GM18867 (cell line): Measurements from ENCODE around the gene CD72.
"Not testable (repeated sequence)": the region's sequence is repeated elsewhere in the genome, so short reads cannot be mapped to it uniquely, and the experiment has no call there.

Experiments used
- ATAC-seq: cut with Tn5 transposase; IDR thresholded peaks from one replicate; pipeline ENCODE4 v1.9.1; 2021; ENCODE audit warnings: mild to moderate bottlenecking, moderate library complexity; ENCODE audit not compliant: unreplicated experiment

The CD72 gene

GRCh38 chr9:35650341-35651158 is 32.3 kb upstream of the CD72 start, which contains the start of gene SIT1:
Gene SIT1 (minus strand): TSS chr9:35650931. CDS start chr9:35650853, 78 bp downstream.
- ATAC-seq = no peak

DNA sequence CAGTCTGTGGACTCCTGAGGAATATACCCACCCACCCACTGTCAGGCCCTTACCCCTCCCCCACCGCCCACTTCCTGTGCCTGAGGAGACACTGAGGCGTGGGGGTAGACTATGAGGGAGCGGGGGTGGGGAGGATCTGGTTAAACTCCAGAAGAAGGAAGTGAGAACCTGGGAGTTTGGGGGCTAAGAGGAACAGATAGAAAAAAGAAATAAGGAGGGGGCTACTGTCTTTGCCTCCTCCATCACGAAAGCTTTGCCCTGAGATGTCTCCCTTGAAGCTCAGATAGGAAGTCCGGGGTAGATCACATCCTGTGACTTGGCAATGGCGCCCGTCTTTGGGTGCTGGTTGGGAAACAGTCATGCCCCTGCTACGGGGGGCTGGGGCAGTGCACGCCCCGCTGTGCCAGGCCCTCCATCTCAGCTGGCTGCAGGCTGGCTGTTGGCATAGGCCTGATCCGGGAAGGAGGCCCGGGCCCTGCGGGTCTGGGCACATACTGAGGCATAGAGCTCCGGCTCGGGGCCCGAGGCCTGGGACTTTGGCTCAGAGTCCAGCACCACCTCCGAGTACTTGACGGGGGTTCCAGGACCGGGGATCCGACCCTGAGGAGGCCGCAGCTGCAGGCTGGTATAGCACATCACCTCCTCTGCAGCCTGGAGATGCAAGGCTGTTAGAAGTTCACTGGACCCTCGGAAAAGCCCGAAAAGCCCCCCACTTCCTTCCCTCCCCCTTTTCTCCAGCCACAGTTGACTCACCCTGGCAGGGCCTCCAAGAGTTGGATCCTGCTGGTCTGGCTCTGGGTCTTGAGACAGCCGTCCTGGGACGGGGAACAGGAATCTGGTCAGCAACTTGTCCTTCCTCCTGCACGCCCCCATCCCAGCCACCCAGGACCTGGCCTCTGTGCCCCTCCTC is 31.5 kb upstream of the CD72 start:
- no peak for ATAC-seq

DNA sequence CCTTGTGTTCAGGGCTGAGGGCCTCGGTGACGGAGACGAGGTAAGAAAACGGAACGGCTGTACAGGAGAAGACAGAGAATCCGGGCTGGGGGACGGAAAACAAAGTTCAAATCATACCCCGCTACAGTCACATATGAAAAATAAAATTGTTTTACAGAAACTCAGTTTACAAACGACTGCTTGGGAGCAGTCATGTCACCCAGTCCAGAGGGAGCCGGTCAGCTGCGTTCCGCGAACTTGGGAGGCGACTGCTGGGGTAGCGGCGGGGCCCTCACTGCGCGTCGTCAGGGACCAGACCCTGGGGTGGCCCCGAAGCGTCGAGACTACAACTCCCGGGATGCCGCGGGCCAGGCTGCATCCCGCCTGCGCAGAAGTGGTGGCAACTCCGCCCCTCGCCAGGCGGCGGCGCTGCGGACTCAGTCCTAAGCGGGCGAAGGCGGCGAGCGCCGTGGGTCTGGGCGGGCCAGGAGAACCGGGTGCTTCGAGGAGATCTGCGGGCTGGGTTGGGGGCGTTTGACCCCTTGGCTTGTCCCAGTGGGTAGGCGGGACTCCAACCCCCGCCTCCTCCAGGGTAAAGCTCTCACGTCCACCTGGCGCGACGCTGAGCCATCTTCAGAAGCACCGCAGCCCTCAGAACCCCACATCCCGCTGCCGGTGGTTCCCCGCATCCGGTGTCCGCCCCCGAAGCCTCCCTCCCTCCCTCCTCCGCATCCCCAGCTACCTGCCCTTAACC is 28.5 kb upstream of the CD72 start:
- ATAC-seq = peak; percentile 87

GRCh38 chr9:35646153-35646532 is 27.9 kb upstream of the CD72 start:
- no peak for ATAC-seq

- ATAC-seq = not testable (repeated sequence)
Observed at GRCh38 chr9:35645736-35646135, 27.5 kb upstream of the CD72 start.

GRCh38 chr9:35643046-35643445 is 24.8 kb upstream of the CD72 start:
- no peak for ATAC-seq

GRCh38 chr9:35641478-35641877 is 23.3 kb upstream of the CD72 start:
- not testable (repeated sequence) for ATAC-seq

GRCh38 chr9:35640431-35640830 is 22.2 kb upstream of the CD72 start:
- not testable (repeated sequence) for ATAC-seq

DNA sequence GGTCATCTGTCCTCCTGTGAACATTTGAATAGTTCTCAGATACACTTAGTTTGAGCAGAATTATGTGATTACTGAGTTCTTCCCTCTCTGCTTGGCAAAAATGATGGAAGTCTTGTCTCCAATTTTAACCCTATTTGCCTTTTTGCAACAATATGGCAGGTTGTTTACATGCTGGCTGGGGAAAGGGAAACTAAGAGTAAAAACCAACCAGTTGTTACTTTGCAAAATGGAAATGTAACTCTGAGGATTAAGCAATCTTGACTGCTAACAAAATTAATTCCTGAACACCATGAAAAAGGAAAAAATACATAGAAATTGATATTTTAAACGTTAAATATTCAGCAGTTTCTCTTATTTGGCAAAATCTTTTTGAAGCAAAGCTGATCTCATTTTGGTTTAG is 21.4 kb upstream of the CD72 start:
- ATAC-seq = no peak

DNA sequence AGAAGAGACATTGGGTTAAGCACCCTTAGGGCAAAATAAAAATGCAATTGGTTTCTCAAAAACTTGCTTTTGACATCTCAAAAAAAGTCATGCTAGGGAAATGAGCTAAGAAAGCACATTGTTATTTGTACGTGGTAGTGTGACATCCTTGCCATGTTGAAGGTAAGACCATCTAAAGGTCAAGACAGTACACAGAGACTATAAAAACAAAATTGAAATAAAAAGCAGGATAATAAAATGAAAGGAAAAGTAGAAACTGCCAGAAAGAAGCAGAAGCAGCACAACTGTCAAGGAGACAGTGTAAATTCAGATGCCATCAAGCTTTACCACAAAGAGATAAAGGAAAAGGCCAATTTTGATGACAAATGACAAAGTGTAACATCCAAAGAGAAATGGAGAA is 21.0 kb upstream of the CD72 start:
- not testable (repeated sequence) for ATAC-seq

- ATAC-seq = not testable (repeated sequence)
Observed at GRCh38 chr9:35638751-35639150, 20.5 kb upstream of the CD72 start.

- not testable (repeated sequence) for ATAC-seq
Observed at GRCh38 chr9:35637427-35637955, 19.3 kb upstream of the CD72 start.

- not testable (repeated sequence) for ATAC-seq
Observed at GRCh38 chr9:35636877-35637246, 18.6 kb upstream of the CD72 start.

- ATAC-seq = no peak
Observed at GRCh38 chr9:35636135-35636876, 18.1 kb upstream of the CD72 start.

GRCh38 chr9:35635730-35636129 is 17.5 kb upstream of the CD72 start:
- ATAC-seq = no peak

DNA sequence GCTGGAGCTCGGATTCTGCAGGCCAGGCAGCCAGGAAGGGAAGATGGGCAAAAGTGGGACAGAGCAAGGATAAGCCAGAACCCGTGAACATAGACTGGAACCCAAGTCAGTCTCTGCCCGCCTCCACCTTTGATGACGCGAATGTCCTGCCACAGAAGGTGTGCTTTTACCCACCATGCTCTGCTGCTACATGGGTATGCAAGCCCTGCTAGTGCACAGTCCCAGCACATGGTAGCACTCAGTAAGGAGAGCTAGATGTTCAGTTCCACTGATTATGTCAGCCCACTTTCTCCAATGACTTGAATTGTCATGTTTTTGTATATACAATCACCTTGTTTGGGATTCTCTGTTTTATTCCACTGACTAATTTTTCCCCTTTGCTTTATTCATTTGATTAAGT is 11.4 kb upstream of the CD72 start:
- no peak for ATAC-seq

DNA sequence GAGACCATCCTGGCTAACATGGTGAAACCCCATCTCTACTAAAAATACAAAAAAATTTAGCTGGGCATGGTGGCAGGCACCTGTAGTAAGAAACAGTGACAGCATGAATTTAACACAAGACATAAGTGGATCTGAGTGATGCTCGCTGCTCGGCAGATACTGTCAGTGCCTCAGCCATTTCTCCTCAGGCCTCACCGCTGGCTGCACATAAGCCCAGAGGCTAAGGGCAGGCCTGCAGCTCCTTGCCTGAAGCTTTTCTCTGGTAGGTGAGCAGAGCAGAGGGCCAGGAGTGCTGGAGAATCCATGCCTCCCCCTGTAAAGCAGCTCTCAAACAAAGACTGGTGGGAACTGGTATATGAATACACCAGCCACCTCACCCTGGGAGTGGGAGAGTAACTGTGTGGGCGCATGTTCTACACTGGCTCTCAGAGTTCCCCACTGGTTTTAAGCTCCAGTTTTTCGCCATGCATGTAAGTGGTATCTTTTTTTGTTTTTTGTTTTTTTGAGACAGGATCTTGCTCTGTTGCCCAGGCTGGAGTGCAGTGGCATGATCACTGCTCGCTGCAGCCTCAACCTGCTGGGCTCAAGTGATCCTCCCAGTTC is 10.3 kb upstream of the CD72 start:
- no peak for ATAC-seq

DNA sequence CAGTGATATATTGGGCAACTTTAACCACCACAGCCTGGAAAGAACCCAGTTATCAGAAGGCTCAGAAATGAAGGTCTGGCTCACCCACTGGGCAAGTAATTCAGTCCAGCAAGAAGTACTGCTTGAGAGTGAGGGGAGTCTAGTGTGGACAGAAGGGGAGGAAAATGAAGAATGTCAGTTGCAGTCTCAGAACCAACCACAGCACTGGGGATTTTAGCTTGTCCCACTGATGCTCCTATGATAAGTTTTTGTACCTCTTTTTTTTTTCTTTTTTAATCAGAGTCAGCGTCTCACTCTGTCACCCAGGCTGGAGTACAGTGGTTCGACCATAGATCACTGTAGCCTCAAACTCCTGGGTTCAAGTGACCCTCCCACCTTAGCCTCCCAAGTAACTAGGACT is 9.4 kb upstream of the CD72 start:
- ATAC-seq = no peak

- ATAC-seq = peak; percentile 50
Observed at GRCh38 chr9:35619800-35620158, 1.6 kb upstream of the CD72 start.
